Measurements from ENCODE around the gene TMEM185B.

DNA sequence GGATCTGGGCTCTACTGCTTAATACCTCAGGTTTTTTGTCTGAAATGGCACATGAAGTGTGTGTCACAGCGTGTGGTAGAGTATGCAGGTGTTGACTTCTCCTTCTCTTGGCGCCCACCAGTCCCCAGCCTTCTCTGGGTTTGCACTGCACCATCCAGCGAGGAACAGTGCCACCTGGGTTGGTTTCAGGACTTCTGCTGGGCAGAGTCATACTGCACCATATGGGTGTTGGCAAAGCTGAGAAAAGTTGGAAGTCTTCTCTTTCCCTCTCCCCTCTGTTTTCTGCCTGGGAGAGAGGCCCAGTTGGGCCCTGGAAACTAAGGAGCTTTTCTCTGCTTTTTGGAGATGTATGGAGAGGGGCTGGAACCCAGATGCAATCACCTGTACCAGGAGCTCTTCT lies 43.8 kb downstream of the TMEM185B start:
- TF ChIP-seq, protein P1, sequence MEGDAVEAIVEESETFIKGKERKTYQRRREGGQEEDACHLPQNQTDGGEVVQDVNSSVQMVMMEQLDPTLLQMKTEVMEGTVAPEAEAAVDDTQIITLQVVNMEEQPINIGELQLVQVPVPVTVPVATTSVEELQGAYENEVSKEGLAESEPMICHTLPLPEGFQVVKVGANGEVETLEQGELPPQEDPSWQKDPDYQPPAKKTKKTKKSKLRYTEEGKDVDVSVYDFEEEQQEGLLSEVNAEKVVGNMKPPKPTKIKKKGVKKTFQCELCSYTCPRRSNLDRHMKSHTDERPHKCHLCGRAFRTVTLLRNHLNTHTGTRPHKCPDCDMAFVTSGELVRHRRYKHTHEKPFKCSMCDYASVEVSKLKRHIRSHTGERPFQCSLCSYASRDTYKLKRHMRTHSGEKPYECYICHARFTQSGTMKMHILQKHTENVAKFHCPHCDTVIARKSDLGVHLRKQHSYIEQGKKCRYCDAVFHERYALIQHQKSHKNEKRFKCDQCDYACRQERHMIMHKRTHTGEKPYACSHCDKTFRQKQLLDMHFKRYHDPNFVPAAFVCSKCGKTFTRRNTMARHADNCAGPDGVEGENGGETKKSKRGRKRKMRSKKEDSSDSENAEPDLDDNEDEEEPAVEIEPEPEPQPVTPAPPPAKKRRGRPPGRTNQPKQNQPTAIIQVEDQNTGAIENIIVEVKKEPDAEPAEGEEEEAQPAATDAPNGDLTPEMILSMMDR (IDR thresholded peaks at IDR 0.05) = no peak
- no peak for TF ChIP-seq POLR2AphosphoS5 (IDR thresholded peaks at IDR 0.05)
